SK-N-MC (cell line): ENCODE measurements around the gene SMIM24.

ENCODE experiments used
- DNase-seq: peaks from one replicate; pipeline ENCODE4 v3.0.0-alpha.2; 2011; ENCODE audit warnings: low read depth, low spot score
- H3K27ac ChIP-seq: fragments of 200-600 bp; sonication (generic); 2 replicates; pipeline ENCODE4 v1.5.1; 2016; ENCODE audit warnings: mixed run types
- H3K36me3 ChIP-seq: fragments of 200-600 bp; sonication (generic); 2 replicates; pipeline ENCODE4 v1.6.1; 2017; ENCODE audit warnings: antibody characterized with exemption, low read length, mixed read lengths; ENCODE audit not compliant: insufficient read depth
- H3K4me3 ChIP-seq: fragments of 200-600 bp; sonication (generic); 2 replicates; pipeline ENCODE4 v1.5.1; 2016
- H3K9ac ChIP-seq: fragments of 200-600 bp; sonication (generic); 2 replicates; pipeline ENCODE4 v1.8.0; 2017; ENCODE audit warnings: mixed run types, mixed read lengths; ENCODE audit not compliant: insufficient read length
- H3K9me3 ChIP-seq: fragments of 200-600 bp; sonication (generic); 2 replicates; pipeline ENCODE4 v1.6.1; 2017; ENCODE audit warnings: low read depth, mild to moderate bottlenecking, antibody characterized with exemption, low read length, moderate library complexity, mixed read lengths
- EZH2 ChIP-seq: fragments of 200-600 bp; sonication (generic); IDR thresholded peaks from one replicate; pipeline ENCODE4 v1.6.1; 2017; ENCODE audit warnings: antibody characterized with exemption
- FOXP2 ChIP-seq: optimal IDR thresholded peaks from 2 replicates; pipeline ENCODE3; 2011; ENCODE audit warnings: mild to moderate bottlenecking, moderate library complexity; ENCODE audit not compliant: insufficient read depth; ENCODE audit errors: extremely low read length, control extremely low read depth
- POLR2AphosphoS5 ChIP-seq: IDR thresholded peaks from 2 replicates; pipeline ENCODE4 v1.6.1; 2012; ENCODE audit warnings: mild to moderate bottlenecking, low read depth, low read length, borderline replicate concordance

Gene SMIM24

DNA sequence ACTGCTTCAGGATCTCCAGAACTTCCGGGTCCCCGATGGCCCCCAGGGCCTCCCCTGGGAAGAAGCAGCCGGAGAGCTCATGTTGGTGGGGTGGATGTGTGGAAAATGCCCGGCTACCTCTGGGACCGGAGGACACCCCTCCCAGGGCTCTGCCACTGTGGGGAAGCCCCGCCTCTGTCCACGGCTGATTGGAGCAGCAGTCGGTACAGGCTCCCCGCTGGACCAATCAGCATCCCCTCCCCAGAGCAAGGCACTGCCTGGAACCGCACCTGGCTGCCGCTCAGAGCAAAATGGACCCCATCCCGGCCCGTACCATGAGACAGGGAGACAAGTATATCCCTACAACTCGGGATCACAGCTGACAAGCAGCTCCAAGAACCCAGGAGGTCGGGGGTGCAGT, 13.7 kb upstream of the SMIM24 start:
- DNase-seq, result no peak
- Histone ChIP-seq H3K9ac (no peak overlapping the region), H3K4me3 (no peak overlapping the region), H3K27ac (no peak overlapping the region), H3K36me3 (peaks cover 25% of the 10 kb centered on the region; the same call in 1 of the 2 replicates), H3K9me3 (no peaks in the 10 kb centered on the region)
- TF ChIP-seq POLR2AphosphoS5, result no peak
- no peak for TF ChIP-seq FOXP2

- peaks cover 25% of the 10 kb centered on the region; the same call in 1 of the 2 replicates for H3K36me3 ChIP-seq
- H3K27ac ChIP-seq, result no peak overlapping the region
- TF ChIP-seq POLR2AphosphoS5, result no peak
- no peak for TF ChIP-seq FOXP2
- no peak for TF ChIP-seq EZH2
- H3K4me3 ChIP-seq, result no peak overlapping the region
- DNase-seq, result no peak
- no peak overlapping the region for H3K9ac ChIP-seq
- H3K9me3 ChIP-seq, result no peaks in the 10 kb centered on the region
Measured at GRCh38 chr19:3493651-3494050, 13.3 kb upstream of the SMIM24 start.

DNA sequence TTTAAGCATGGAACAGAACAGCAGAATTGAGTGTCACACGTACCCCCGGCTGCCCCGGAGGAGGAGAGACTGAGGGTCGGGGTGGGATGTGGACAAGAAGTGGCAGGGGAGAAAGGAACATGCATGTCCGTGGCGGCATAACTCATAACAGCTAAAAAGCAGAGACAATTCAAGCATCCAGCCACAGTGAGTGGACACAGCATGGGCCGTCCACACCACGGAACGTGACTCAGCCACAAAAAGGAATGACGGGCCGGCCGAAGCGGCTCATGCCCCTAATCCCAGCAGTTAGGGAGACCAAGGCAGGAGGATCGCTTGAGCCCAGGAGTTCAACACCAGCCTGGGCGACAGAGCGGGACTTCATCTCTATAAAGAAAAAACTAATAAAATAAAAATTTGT, 12.6 kb upstream of the SMIM24 start:
- peaks cover 25% of the 10 kb centered on the region; the same call in 1 of the 2 replicates for H3K36me3 ChIP-seq
- DNase-seq, result no peak
- TF ChIP-seq EZH2 (no peak), POLR2AphosphoS5 (no peak)

GRCh38 chr19:3492131-3492839, 12.0 kb upstream of the SMIM24 start:
- TF ChIP-seq EZH2, result no peak
- Histone ChIP-seq H3K4me3 (no peak overlapping the region), H3K9me3 (no peaks in the 10 kb centered on the region), H3K27ac (no peak overlapping the region), H3K36me3 (peaks cover 21% of the 10 kb centered on the region; the same call in 1 of the 2 replicates), H3K9ac (no peak overlapping the region)
- DNase-seq, result no peak

More for the DNA sequence above, 12.6 kb upstream of the SMIM24 start:
- H3K9ac ChIP-seq, result no peak overlapping the region
- H3K9me3 ChIP-seq, result no peaks in the 10 kb centered on the region
- no peak overlapping the region for H3K27ac ChIP-seq
- H3K4me3 ChIP-seq, result no peak overlapping the region

DNA sequence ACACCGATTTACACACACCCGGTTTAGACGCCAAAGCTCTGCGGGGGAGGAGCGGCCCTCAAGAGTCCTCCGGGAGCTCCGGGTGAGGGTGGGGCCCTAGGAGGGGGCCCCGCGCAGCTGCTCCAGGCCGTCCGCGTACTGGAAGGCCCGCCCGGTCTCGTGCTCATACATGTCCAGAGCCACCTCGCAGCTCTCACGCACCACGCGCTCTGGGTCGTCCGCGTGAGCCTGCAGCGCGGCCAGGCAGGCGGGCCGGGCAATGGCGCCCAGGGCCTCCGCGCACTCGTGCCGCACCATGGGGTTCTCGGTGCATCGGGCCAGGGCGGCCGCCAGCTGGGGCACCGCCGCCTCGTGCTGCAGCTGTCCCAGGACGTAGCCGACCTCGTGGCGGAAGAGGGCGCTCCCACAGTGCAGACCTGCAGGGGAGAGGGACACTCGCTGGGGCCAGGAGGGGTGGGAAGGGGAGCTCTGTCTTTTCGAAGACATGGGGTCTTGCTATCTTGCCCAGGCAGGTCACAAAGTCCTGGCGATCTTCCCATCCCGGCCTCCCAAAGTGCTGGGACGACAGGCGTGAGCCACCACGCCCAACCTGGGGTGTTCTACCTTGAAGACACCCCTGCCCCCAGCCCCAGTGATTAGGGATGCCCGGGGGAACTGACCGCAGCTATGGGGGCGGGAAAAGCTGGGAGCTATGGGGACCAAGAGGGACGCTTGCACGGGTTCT, 11.2 kb upstream of the SMIM24 start:
- no peak for TF ChIP-seq POLR2AphosphoS5
- TF ChIP-seq FOXP2, result no peak
- no peak for TF ChIP-seq EZH2
- Histone ChIP-seq H3K36me3 (peaks cover 19% of the 10 kb centered on the region; the same call in 1 of the 2 replicates), H3K4me3 (no peak overlapping the region), H3K9me3 (no peaks in the 10 kb centered on the region), H3K27ac (no peak overlapping the region), H3K9ac (no peak overlapping the region)
- no peak for DNase-seq

- H3K4me3 ChIP-seq, result no peak within 1 kb of the TSS
- TF ChIP-seq FOXP2, result no peak
- no peak for TF ChIP-seq EZH2
- TF ChIP-seq POLR2AphosphoS5, result no peak
- H3K36me3 ChIP-seq, result no peaks in the 10 kb centered on the region
- H3K9ac ChIP-seq, result no peak within 1 kb of the TSS
- no peak for DNase-seq
- H3K27ac ChIP-seq, result no peak within 1 kb of the TSS
- no peaks in the 10 kb centered on the region for H3K9me3 ChIP-seq
Measured at GRCh38 chr19:3483226-3483628, 2.9 kb upstream of the SMIM24 start, which contains the start of gene SMIM44. TSS of gene SMIM44 (minus strand) at chr19:3483441. CDS start at chr19:3483403, 38 bp downstream.

GRCh38 chr19:3482507-3483225, 2.3 kb upstream of the SMIM24 start:
- H3K9me3 ChIP-seq, result no peaks in the 10 kb centered on the region
- H3K9ac ChIP-seq, result no peak overlapping the region
- no peak for DNase-seq
- H3K4me3 ChIP-seq, result no peak overlapping the region
- no peak overlapping the region for H3K27ac ChIP-seq
- H3K36me3 ChIP-seq, result no peaks in the 10 kb centered on the region
- no peak for TF ChIP-seq FOXP2
- no peak for TF ChIP-seq EZH2
- no peak for TF ChIP-seq POLR2AphosphoS5

DNA sequence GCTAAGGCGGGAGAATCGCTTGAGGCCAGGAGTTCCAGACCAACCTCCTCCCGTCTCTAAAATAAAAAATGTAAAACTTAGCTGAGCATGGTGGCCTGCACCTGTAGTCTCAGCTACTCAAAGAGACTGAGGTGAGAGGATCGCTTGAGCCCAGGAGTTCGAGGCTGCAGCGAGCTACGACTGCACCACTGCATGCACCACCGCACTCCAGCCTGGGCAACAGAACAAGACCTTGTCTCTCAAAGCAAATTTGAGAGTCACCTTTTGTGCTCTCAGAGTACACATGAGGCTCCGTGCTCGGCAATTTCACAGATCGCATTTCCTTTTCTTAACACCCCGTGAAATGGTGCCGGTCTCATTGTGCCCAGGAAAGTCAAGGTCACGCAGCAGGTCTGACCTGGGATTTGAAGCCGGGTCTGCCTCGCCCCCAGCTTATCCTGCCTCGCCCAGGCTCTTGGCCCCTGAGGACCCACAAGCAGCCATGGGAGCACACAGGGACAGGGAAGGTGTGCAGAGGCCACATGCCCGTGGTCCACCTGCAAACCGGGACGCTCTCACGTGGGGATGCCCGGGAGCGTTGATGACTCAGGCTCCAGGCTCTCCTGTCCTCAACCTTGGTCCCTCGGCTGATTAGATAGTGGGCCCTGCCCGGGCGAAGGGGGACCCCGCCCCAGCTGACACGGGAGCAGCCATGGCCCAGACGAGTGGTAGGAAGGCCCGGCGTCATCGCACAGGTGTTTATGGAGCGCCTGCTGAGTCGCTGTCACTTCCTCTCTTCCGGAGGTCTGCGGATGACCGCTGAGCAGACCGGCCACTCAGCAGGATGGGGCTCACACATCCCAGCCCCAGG, 1.1 kb upstream of the SMIM24 start:
- no peaks in the 10 kb centered on the region for H3K9me3 ChIP-seq
- TF ChIP-seq FOXP2 (no peak), EZH2 (no peak), POLR2AphosphoS5 (no peak)
- H3K4me3 ChIP-seq, result no peak overlapping the region
- no peak overlapping the region for H3K9ac ChIP-seq
- no peak for DNase-seq
- no peaks in the 10 kb centered on the region for H3K36me3 ChIP-seq
- H3K27ac ChIP-seq, result no peak overlapping the region
